Stimulated activated CD4-positive, alpha-beta T cell treated with anti-CD3 and anti-CD28 coated beads, Interleukin-1b, Interleukin-23, amount 100 ng/mL, for 24 hours (primary cell): ENCODE measurements around the gene MOB1B.
"Not testable (repeated sequence)": the region's sequence is repeated elsewhere in the genome, so short reads cannot be mapped to it uniquely, and the experiment has no call there.

ENCODE experiments used
- DNase-seq, 4 experiments: peaks; one replicate each; pipeline ENCODE4 v3.0.0-alpha.2; 2020; ENCODE audit warnings: low read depth in 4 of 4, low spot score in 1 of 4

Gene MOB1B

GRCh38 chr4:71005025-71005424 lies 102.9 kb downstream of the MOB1B start:
- not testable (repeated sequence) for DNase-seq

GRCh38 chr4:71006203-71006907 lies 104.2 kb downstream of the MOB1B start:
- DNase-seq, result no peak

- no peak for DNase-seq
Observed at GRCh38 chr4:71008196-71008595, 106.0 kb downstream of the MOB1B start.

- DNase-seq, result no peak
Observed at GRCh38 chr4:71009086-71009485, 106.9 kb downstream of the MOB1B start.

GRCh38 chr4:71009890-71010588 lies 107.9 kb downstream of the MOB1B start:
- DNase-seq, result no peak

GRCh38 chr4:71011451-71011850 lies 109.3 kb downstream of the MOB1B start:
- no peak for DNase-seq

- DNase-seq, result not testable (repeated sequence)
Observed at GRCh38 chr4:71017391-71017790, 115.2 kb downstream of the MOB1B start.

- DNase-seq, result no peak
Observed at GRCh38 chr4:71020611-71021010, 118.4 kb downstream of the MOB1B start.

GRCh38 chr4:71025654-71026053 lies 123.5 kb downstream of the MOB1B start:
- no peak for DNase-seq

GRCh38 chr4:71026086-71026485 lies 123.9 kb downstream of the MOB1B start:
- DNase-seq, result no peak

GRCh38 chr4:71027611-71028010 lies 125.4 kb downstream of the MOB1B start:
- DNase-seq, result no peak

- no peak for DNase-seq
Observed at GRCh38 chr4:71029504-71029903, 127.3 kb downstream of the MOB1B start.

GRCh38 chr4:71032106-71032505 lies 129.9 kb downstream of the MOB1B start:
- DNase-seq, result not testable (repeated sequence)
